Central memory CD8-positive, alpha-beta T cell (primary cell): ENCODE results near the gene DDI2.
A peak's percentile ranks its signal among the peaks of the same experiment; 100 is the strongest.

Source experiments
- ATAC-seq: fragments of 150-1000 bp; cut with Tn5 transposase; replicated peaks from 2 replicates; pipeline ENCODE4 v1.10.0; 2022; ENCODE audit warnings: mild to moderate bottlenecking, moderate FRiP score, moderate number of reproducible peaks; ENCODE audit not compliant: poor library complexity, severe bottlenecking; ENCODE audit errors: extremely low read depth
- DNase-seq, 2 donors: peaks; one replicate each; pipeline ENCODE4 v3.0.0; 2021; ENCODE audit warnings: low spot score in 2 of 2
- H3K27ac Mint-ChIP-seq: one replicate; pipeline ENCODE4 v1.8.0; 2022; ENCODE audit warnings: low read depth, mild to moderate bottlenecking, moderate library complexity, mixed read lengths
- H3K27me3 Mint-ChIP-seq: one replicate; pipeline ENCODE4 v1.8.0; 2022; ENCODE audit warnings: mixed read lengths
- H3K36me3 Mint-ChIP-seq: one replicate; pipeline ENCODE4 v1.8.0; 2022; ENCODE audit warnings: mild to moderate bottlenecking, moderate library complexity, mixed read lengths; ENCODE audit not compliant: insufficient read depth
- H3K4me1 Mint-ChIP-seq: one replicate; pipeline ENCODE4 v1.8.0; 2022; ENCODE audit warnings: mixed read lengths
- H3K4me3 Mint-ChIP-seq: one replicate; pipeline ENCODE4 v1.8.0; 2022; ENCODE audit warnings: mild to moderate bottlenecking, moderate library complexity, mixed read lengths
- H3K9me3 Mint-ChIP-seq: one replicate; pipeline ENCODE4 v1.8.0; 2022; ENCODE audit warnings: mixed read lengths

Gene DDI2

DNA sequence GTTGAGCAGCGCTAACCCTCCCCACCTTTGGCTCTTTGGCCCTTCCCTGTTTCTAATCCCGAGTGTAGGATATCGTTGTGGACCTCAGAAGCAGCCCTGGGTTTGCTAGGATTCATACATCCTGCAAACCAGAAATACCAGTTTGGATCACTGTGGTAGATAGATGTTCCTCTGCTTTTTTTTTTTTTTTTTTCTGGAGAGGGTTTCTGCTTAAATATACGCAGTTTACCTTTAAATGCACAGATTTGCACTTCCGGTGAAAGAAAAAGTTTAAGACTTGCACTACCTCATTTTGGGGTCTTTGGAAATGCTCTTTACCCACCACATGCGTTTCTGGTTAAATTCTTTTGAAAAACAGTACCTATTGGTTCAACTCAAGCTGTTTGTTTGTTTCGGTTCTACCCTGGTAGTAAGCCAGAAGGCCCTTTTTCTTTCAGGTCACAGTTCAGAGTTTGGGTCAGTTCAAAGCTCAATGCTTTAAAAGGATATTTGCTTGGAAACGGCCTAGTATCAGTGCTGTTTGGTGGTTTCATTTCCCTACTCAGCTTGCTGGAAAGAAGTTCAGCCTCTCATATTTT lies 908 bp downstream of the DDI2 start:
- Mint-ChIP-seq H3K27me3 (no peaks in the 10 kb centered on the region), H3K27ac (peak overlapping the region; percentile 88), H3K4me1 (peaks cover 48% of the 10 kb centered on the region), H3K9me3 (no peaks in the 10 kb centered on the region), H3K36me3 (peaks cover 20% of the 10 kb centered on the region), H3K4me3 (peak overlapping the region; percentile 89)
- no peak for ATAC-seq
- DNase-seq = no peak

DNA sequence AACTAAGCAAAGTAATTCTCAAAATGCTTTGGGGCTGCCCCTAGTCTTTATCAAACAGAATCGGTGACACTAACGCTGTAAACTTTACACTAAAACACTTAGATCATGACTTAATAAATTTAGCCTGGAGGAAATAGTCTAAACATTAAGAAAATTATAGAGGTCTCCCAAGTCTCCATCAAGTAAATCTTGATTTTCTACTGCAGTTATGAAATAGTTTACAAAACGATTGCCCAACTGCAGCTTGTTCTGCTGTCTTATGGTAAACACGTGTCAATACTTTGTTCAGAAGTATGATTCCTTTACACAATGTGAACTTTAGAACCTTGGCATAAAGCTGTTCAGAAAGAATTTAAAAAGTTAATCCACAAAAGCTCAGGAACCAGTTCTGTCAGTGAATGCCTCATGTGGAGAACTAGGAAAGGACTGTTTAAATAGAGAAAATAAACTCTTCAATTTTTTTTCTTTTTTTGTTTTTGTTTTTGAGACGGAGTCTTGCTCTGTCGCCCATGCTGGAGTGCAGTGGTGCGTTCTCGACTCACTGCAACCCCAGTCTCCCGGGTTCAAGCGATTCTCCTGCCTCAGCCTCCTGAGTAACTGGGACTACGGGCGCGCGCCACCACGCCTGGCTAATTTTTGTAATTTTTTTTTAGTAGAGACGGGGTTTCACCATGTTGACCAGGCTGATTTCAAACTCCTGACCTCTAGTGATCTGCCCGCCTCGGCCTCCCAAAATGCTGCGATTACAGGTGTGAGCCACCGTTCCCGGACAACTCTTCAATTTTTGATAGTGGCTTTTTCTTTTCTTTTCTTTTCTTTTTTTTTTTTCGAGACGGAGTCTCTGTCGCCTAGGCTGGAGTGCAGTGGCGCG lies 1.6 kb downstream of the DDI2 start:
- DNase-seq (no peak), ATAC-seq (no peak)
- H3K4me3 Mint-ChIP-seq = peak overlapping the region; percentile 89
- H3K9me3 Mint-ChIP-seq = no peaks in the 10 kb centered on the region
- peaks cover 20% of the 10 kb centered on the region for H3K36me3 Mint-ChIP-seq
- peak overlapping the region; percentile 89 for H3K27ac Mint-ChIP-seq
- H3K27me3 Mint-ChIP-seq = no peaks in the 10 kb centered on the region
- peaks cover 48% of the 10 kb centered on the region for H3K4me1 Mint-ChIP-seq

DNA sequence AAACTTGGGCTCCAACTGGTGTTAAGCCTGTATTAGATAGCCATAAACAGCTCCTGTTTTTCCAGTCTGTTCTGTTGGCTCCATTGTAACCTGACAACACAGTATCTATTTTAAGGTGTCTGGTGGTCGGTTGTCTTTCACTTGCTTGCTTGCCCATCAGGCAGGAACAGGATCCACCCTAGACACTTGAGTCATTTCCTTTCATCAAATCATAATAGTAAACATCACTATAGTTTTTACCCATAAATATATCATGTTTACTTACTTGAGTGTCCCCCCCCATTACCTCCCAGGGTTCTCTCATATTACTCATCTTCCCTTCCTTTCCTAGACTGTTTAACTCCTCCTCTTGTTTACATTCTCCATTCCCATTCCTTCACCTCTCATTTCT lies 2.9 kb downstream of the DDI2 start:
- no peaks in the 10 kb centered on the region for H3K9me3 Mint-ChIP-seq
- DNase-seq (peak in 1 of 2 donors; percentile 13), ATAC-seq (peak; percentile 29)
- no peaks in the 10 kb centered on the region for H3K27me3 Mint-ChIP-seq
- peak overlapping the region; percentile 89 for H3K27ac Mint-ChIP-seq
- H3K4me3 Mint-ChIP-seq = peak overlapping the region; percentile 37
- H3K4me1 Mint-ChIP-seq = peaks cover 54% of the 10 kb centered on the region
- peaks cover 20% of the 10 kb centered on the region for H3K36me3 Mint-ChIP-seq

DNA sequence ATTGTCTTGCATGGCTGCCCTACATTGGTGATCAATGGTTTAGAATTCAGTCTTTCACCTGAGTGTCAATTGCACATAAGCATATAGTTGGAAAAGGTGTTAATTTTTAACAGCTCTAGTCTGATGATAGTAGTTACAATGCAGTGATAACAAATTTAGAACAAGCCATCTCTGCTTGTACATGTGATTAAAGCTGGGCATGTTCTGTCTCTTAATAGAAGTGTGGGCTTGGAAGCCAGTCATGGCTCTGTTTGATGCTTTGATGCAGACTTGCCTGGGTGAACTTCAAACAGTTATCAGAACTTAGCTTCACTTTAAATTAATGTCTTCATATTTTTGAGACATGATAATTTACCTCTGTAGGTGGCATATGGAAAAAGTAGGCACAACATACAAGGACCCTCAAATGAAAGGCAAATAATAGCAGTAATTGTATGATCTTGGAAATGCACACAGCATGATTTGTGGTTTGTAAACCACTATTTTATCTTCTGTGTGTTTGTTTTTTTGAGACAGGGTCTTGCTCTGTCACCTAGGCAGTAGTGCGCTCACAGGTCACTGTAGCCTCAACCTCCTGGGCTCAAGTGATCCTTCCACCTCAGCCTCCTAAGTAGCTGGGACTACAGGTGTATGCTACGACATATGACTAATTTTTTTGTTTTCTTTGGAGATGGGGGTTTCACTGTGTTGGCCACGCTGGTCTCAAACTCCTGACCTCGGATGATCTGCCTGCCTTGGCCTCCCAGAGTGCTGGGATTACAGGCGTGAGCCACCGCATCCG lies 3.8 kb downstream of the DDI2 start:
- DNase-seq (no peak), ATAC-seq (no peak)
- H3K9me3 Mint-ChIP-seq = no peaks in the 10 kb centered on the region
- H3K4me3 Mint-ChIP-seq = no peak overlapping the region
- H3K27me3 Mint-ChIP-seq = no peaks in the 10 kb centered on the region
- H3K4me1 Mint-ChIP-seq = peaks cover 61% of the 10 kb centered on the region
- H3K36me3 Mint-ChIP-seq = peaks cover 21% of the 10 kb centered on the region
- peak overlapping the region; percentile 89 for H3K27ac Mint-ChIP-seq

DNA sequence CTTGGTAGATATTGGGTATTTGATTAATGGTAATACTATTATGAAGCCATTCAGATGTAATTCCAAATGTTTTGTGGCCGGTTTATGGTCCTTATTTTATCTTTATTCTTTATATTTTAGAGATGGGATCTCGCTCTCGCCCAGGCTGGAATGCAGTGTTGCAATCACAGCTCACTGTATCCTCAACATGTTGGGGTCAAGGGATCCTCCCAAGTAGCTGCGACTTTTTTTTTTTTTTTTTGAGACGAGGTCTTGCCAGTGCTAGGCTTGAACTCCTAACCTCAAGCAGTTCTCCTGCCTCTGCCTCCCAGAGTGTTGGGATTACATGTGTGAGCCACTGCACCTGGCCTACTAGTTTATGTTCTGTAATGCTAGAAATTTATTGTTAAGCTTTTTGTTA lies 4.7 kb downstream of the DDI2 start:
- Mint-ChIP-seq H3K27me3 (no peaks in the 10 kb centered on the region), H3K4me3 (no peak overlapping the region), H3K27ac (peak overlapping the region; percentile 79), H3K9me3 (no peaks in the 10 kb centered on the region), H3K36me3 (peaks cover 25% of the 10 kb centered on the region), H3K4me1 (peaks cover 61% of the 10 kb centered on the region)
- DNase-seq = no peak
- no peak for ATAC-seq

DNA sequence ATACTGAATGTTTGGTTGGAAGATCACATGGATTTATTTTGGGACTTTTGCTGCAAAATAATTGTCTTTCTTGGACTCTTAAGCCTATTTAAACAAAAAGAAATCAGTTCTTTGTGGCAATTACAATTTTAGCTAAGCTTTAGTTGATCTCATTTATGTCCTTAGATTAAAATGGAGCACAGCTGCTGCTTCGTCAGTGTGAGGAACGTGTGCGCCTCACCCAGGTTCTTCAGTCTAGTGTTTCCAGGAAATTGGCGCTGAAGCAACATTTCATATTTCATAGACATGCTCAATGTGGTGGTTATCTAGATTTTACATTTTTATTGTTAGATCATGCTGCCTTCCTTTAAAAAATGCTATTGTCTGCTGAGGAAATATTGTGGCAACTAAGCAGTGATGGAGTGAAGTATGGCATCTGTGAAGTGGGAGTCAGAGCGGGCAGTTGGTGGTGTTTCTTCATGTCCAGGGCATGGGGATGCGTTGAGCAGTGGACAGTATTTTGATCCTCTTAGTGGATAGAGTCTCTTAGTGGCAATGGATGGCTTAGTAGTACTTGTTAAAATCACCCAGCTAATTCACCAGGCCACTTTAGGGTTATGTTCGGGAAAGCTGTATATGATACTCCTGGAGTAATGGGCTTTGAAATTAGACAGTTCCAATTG lies 5.6 kb downstream of the DDI2 start:
- Mint-ChIP-seq H3K27me3 (no peaks in the 10 kb centered on the region), H3K4me1 (peaks cover 60% of the 10 kb centered on the region), H3K36me3 (peaks cover 26% of the 10 kb centered on the region), H3K4me3 (no peak overlapping the region), H3K27ac (peak overlapping the region; percentile 79), H3K9me3 (no peaks in the 10 kb centered on the region)
- DNase-seq = no peak
- no peak for ATAC-seq

DNA sequence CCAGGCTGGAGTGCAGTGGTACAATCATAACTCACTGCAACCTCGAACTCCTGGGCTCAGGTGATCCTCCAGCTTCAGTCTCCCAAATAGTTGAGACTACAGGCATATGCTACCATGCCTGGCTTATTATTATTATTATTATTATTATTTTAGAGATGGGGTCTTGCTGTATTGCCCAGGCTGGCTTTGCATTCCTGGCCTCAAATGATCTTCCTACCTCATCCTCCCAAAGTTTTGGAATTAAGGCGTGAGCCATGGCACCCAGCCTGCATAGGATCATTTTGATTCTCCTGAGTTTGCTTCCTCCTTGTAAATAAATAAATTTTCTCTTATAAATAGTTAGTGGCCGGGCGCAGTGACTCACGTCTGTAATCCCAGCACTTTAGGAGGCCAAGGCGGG lies 6.2 kb downstream of the DDI2 start:
- no peak overlapping the region for H3K4me3 Mint-ChIP-seq
- DNase-seq = no peak
- no peak for ATAC-seq
- peaks cover 54% of the 10 kb centered on the region for H3K4me1 Mint-ChIP-seq
- H3K27ac Mint-ChIP-seq = no peak overlapping the region
- H3K9me3 Mint-ChIP-seq = no peaks in the 10 kb centered on the region
- peaks cover 20% of the 10 kb centered on the region for H3K36me3 Mint-ChIP-seq
- no peaks in the 10 kb centered on the region for H3K27me3 Mint-ChIP-seq

DNA sequence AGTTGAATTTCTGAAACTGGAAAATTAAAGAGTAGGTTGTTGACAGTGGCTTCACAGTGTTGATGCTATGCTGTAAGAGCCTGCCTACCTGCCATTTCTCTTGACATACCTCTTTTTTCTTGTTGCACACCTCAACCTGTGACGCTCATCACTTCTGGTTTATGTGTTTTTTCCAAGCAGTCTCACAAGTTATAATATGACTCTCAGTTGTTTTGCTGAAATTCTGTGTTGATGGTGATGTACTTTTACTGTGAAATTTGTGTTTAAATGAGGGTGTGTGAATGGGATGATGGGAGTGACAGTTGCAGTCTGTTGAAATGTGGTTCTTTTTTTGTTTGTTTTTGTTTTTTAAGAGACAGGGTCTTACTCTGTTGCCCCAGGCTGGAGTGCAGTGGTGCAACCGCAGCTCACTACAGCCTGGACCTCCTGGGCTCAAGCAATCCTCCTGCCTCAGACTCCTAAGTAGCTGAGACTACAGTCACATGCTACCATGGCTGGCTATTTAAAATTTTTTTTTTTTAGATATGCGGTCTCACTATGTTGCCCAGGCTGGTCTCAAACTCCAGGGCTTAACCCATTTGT lies 7.0 kb downstream of the DDI2 start:
- H3K36me3 Mint-ChIP-seq = peaks cover 20% of the 10 kb centered on the region
- ATAC-seq = no peak
- H3K4me3 Mint-ChIP-seq = no peak overlapping the region
- H3K9me3 Mint-ChIP-seq = no peaks in the 10 kb centered on the region
- peak overlapping the region; percentile 7 for H3K27ac Mint-ChIP-seq
- H3K27me3 Mint-ChIP-seq = no peaks in the 10 kb centered on the region
- DNase-seq = no peak
- H3K4me1 Mint-ChIP-seq = peaks cover 49% of the 10 kb centered on the region

DNA sequence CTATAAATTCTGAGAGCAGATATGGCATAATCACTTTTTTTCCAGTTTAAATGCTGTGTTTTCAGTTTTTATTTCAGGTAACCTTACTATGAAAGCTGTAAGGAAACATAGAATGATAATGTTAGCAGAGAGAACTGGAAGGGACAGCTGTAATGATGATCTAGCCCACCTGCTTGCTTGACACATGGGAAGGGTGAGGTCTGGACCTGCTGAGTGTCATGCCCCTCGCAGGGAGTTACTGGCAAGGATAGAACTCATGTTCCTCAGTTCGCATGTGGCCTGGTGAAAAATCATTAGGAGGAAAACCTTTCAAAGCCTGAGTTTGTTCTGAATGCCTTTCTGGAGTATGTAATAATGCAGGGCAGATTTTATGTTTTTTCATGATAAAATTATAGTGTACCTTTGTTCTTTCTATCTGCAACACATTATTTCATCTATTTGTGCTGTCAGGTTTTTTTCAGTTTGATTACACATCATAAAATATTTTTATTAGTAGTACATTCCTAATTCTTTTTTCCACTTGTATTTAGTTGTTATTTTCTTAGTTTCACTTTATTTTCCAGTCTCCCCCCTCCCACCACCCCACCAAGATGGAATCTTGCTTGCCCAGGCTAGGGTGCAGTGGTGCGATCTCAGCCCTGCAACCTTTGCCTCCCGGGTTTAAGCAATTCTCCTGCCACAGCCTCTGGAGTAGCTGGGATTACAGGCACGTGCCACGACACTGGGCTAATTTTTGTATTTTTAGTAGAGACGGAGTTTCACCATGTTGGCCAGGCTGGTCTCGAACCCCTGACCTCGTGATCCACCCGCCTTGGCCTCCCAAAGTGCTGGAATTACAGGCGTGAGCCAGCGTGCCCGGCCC lies 8.0 kb downstream of the DDI2 start:
- Mint-ChIP-seq H3K27me3 (no peaks in the 10 kb centered on the region), H3K4me1 (peaks cover 46% of the 10 kb centered on the region), H3K27ac (no peak overlapping the region), H3K4me3 (no peak overlapping the region), H3K9me3 (no peaks in the 10 kb centered on the region), H3K36me3 (peaks cover 18% of the 10 kb centered on the region)
- DNase-seq = no peak
- no peak for ATAC-seq

DNA sequence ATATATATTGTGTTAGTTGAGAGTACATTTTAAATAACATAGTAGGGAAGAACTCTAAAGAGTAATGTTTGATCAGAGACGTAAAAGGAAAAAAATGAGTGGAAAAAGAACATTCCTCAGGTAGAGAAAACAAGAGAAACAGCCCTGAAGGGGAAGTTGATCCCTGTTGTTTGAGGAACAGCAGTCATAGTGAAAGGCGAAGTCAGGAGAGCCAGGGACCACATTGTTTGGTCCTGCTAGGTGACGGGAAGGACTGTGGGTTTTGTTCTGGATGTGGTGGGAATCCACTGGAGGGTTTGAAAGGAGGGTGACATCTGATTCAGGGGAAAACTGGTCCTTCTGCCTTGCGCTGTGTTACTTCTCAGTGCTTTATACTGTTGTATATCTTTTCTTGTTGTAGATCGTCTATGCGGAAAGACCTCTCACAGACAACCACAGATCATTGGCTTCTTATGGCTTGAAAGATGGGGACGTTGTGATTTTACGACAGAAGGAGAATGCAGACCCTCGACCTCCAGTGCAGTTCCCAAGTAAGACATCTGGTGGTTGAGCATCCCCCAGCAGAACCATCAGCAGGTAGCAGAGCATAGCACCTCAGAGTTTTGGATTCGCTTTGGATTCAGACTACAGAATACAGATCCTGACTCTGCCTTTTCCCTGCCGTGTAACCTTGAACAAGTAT lies 9.2 kb downstream of the DDI2 start:
- Mint-ChIP-seq H3K27ac (no peak overlapping the region), H3K36me3 (peaks cover 27% of the 10 kb centered on the region), H3K4me3 (no peak overlapping the region)

DNA sequence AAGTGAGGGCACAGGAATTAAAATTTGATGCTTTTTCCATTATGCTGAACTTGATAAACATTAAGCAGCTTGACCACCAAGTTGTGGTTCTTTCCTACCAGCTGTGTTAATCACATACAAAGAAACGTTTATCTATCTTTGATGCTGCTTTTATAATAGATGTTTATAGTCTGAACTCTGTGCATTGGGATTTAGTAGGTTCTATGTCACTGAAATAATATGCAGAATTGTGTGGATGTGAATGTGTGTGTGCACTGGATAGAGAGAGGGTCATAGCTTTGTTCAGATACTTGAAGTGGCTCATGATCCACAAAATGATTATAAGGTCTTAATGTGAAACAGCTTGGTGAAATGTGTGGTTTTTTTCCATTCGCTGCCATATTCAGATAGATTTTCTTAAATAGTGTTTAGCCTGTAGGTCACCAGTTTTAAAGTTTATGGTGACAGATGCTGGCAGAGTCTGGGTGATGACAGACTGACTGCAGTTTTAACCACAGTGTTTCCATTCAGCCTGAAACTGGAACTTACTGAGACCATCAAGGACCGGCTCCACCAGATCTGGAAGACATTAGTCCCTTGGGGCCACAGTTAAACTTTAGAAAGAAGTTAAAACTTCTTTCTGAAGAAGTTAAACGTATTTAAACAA lies 10.2 kb downstream of the DDI2 start:
- DNase-seq = no peak
- H3K27ac Mint-ChIP-seq = no peak overlapping the region
- no peak overlapping the region for H3K4me3 Mint-ChIP-seq
- peaks cover 32% of the 10 kb centered on the region for H3K36me3 Mint-ChIP-seq
- no peaks in the 10 kb centered on the region for H3K27me3 Mint-ChIP-seq
- H3K9me3 Mint-ChIP-seq = no peaks in the 10 kb centered on the region
- H3K4me1 Mint-ChIP-seq = peaks cover 27% of the 10 kb centered on the region
- ATAC-seq = no peak

More for the DNA sequence above, 9.2 kb downstream of the DDI2 start:
- Mint-ChIP-seq H3K27me3 (no peaks in the 10 kb centered on the region), H3K4me1 (peaks cover 35% of the 10 kb centered on the region), H3K9me3 (no peaks in the 10 kb centered on the region)
- ATAC-seq (no peak), DNase-seq (no peak)
